DND-41 (cell line): ENCODE data around the gene TNMD.
"Not testable (repeated sequence)": the region's sequence is repeated elsewhere in the genome, so short reads cannot be mapped to it uniquely, and the experiment has no call there.

Experiments
- ATAC-seq: fragments of 200-7000 bp; cut with Tn5 transposase; 3 replicates; pipeline ENCODE4 v1.9.1; 2021; ENCODE audit warnings: low read depth; ENCODE audit not compliant: insufficient read depth
- DNase-seq: peaks from one replicate; pipeline ENCODE4 v3.0.0-alpha.2; 2020
- H2AFZ ChIP-seq: 2 replicates; pipeline ENCODE4 v1.6.0; 2012; ENCODE audit warnings: low read depth, low read length
- H3K27ac ChIP-seq: 2 replicates; pipeline ENCODE4 v1.5.1; 2012; ENCODE audit warnings: low read length, inconsistent platforms
- H3K27me3 ChIP-seq: fragments of 200-600 bp; sonication (generic); 2 replicates; pipeline ENCODE4 v1.6.0; 2012; ENCODE audit warnings: low read length, mild to moderate bottlenecking, inconsistent platforms; ENCODE audit not compliant: insufficient read depth, poor library complexity
- H3K36me3 ChIP-seq: 2 replicates; pipeline ENCODE4 v1.5.1; 2012; ENCODE audit warnings: low read length, inconsistent platforms; ENCODE audit not compliant: insufficient read depth
- H3K4me1 ChIP-seq: 2 replicates; pipeline ENCODE4 v1.5.1; 2012; ENCODE audit warnings: mild to moderate bottlenecking, low read length; ENCODE audit not compliant: insufficient read depth
- H3K4me2 ChIP-seq: 2 replicates; pipeline ENCODE4 v1.6.0; 2012; ENCODE audit warnings: mild to moderate bottlenecking, moderate library complexity, low read length, inconsistent platforms; ENCODE audit not compliant: insufficient read depth
- H3K4me3 ChIP-seq, 2 experiments: fragments of 200-600 bp in 1 of 2; shearing (Covaris generic) in 1 of 2; 2 replicates each; pipeline ENCODE4 v1.5.1; 2012 to 2016; ENCODE audit warnings: inconsistent platforms in 2 of 2, low read length in 2 of 2, mild to moderate bottlenecking in 2 of 2, low read depth in 1 of 2, moderate library complexity in 1 of 2
- H3K79me2 ChIP-seq: 2 replicates; pipeline ENCODE4 v1.6.0; 2012; ENCODE audit warnings: low read length, inconsistent platforms; ENCODE audit not compliant: insufficient read depth
- H3K9ac ChIP-seq: 2 replicates; pipeline ENCODE4 v1.6.0; 2012; ENCODE audit warnings: low read depth, mild to moderate bottlenecking, inconsistent platforms, low read length, moderate library complexity
- H3K9me3 ChIP-seq: 2 replicates; pipeline ENCODE4 v1.5.1; 2012; ENCODE audit warnings: low read length, moderate library complexity, mild to moderate bottlenecking, inconsistent platforms; ENCODE audit not compliant: insufficient read depth, severe bottlenecking
- H4K20me1 ChIP-seq: 2 replicates; pipeline ENCODE4 v1.6.0; 2012; ENCODE audit warnings: low read length; ENCODE audit not compliant: insufficient read depth
- EZH2 ChIP-seq: IDR thresholded peaks from 3 replicates; pipeline ENCODE4 v1.6.1; 2012; ENCODE audit warnings: borderline replicate concordance, low read depth, mild to moderate bottlenecking, moderate library complexity, low read length, inconsistent platforms; ENCODE audit not compliant: severe bottlenecking
- TF ChIP-seq, protein P1 (sequence below): IDR thresholded peaks from 2 replicates; pipeline ENCODE4 v1.5.1; 2012; ENCODE audit warnings: borderline replicate concordance, low read length, moderate library complexity, mild to moderate bottlenecking; ENCODE audit not compliant: poor library complexity, severe bottlenecking; ENCODE audit errors: extremely low read depth

Gene TNMD

GRCh38 chrX:100584611-100585010, at the start of gene TNMD:
Gene TNMD, plus strand, starts transcription at chrX:100584936. Its CDS starts 83 bp downstream, at chrX:100585019.
- ATAC-seq, result no peak
- TF ChIP-seq EZH2, result no peak
- TF ChIP-seq, protein P1, sequence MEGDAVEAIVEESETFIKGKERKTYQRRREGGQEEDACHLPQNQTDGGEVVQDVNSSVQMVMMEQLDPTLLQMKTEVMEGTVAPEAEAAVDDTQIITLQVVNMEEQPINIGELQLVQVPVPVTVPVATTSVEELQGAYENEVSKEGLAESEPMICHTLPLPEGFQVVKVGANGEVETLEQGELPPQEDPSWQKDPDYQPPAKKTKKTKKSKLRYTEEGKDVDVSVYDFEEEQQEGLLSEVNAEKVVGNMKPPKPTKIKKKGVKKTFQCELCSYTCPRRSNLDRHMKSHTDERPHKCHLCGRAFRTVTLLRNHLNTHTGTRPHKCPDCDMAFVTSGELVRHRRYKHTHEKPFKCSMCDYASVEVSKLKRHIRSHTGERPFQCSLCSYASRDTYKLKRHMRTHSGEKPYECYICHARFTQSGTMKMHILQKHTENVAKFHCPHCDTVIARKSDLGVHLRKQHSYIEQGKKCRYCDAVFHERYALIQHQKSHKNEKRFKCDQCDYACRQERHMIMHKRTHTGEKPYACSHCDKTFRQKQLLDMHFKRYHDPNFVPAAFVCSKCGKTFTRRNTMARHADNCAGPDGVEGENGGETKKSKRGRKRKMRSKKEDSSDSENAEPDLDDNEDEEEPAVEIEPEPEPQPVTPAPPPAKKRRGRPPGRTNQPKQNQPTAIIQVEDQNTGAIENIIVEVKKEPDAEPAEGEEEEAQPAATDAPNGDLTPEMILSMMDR, result no peak
- no peak for DNase-seq

DNA sequence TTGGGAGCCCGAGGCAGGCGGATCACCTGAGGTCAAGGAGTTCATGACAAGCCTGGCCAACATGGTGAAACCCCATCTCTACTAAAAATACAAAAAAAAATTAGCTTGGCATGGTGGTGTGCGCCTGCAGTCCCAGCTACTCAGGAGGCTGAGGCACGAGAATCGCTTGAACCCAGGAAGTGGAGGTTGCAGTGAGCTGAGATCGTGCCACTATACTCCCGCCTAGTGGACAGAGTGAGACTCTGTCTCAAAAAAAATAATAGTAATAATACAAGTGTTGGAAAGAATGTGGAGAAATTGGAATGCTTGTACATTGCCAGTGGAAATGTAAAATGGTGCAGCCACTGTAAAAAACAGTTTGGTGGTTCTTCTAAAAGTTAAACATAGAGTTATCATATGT, 19.2 kb upstream of the TNMD start:
- not testable (repeated sequence) for H2AFZ ChIP-seq, DNase-seq, H3K79me2 ChIP-seq, H3K4me1 ChIP-seq, ATAC-seq, H3K27me3 ChIP-seq, H3K4me3 ChIP-seq, H3K36me3 ChIP-seq, H3K9ac ChIP-seq, H3K9me3 ChIP-seq, H3K27ac ChIP-seq, H3K4me2 ChIP-seq, H4K20me1 ChIP-seq

More at GRCh38 chrX:100584611-100585010, at the start of gene TNMD:
- H3K27me3 ChIP-seq, result no peaks in the 10 kb centered on the region
- no peak within 1 kb of the TSS for H3K27ac ChIP-seq
- H3K9me3 ChIP-seq, result no peaks in the 10 kb centered on the region
- H2AFZ ChIP-seq, result no peak within 1 kb of the TSS
- H4K20me1 ChIP-seq, result no peaks in the 10 kb centered on the region
- no peaks in the 10 kb centered on the region for H3K79me2 ChIP-seq
- no peak within 1 kb of the TSS for H3K4me2 ChIP-seq
- H3K9ac ChIP-seq, result no peak within 1 kb of the TSS
- H3K4me1 ChIP-seq, result no peaks in the 10 kb centered on the region
- no peak within 1 kb of the TSS for H3K4me3 ChIP-seq
- H3K36me3 ChIP-seq, result no peaks in the 10 kb centered on the region

DNA sequence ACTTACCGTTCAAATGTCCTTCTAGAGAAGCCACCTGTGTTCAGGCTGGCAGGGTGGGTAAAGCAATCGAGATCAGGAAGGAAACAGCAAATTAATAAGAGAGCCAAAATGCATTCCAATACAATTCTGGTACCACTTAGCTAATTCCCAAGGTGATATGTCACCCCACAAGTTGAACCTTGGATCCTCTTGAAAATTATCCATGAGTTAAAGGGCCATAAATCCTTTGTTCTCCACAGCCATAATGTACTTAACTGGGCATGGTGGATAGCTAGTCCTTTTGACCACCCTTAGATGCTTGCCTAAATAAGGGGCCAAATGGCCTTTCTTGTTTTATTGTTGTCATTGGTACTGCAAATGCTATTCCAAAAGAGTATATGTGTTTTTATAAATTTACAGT, 2.0 kb downstream of the TNMD start:
- no peak for TF ChIP-seq EZH2
- no peak for DNase-seq
- Histone ChIP-seq H2AFZ (no peak overlapping the region), H3K4me3 (no peak overlapping the region), H3K4me1 (no peaks in the 10 kb centered on the region), H3K9me3 (no peaks in the 10 kb centered on the region), H3K27me3 (no peaks in the 10 kb centered on the region), H3K4me2 (no peak overlapping the region), H3K36me3 (no peaks in the 10 kb centered on the region), H4K20me1 (no peaks in the 10 kb centered on the region), H3K27ac (no peak overlapping the region), H3K9ac (no peak overlapping the region), H3K79me2 (no peaks in the 10 kb centered on the region)
- ATAC-seq, result no peak

GRCh38 chrX:100587861-100588260, 3.1 kb downstream of the TNMD start:
- Histone ChIP-seq H3K4me2 (no peak overlapping the region), H3K9me3 (no peaks in the 10 kb centered on the region), H4K20me1 (no peaks in the 10 kb centered on the region), H3K4me1 (no peaks in the 10 kb centered on the region), H2AFZ (no peak overlapping the region), H3K79me2 (no peaks in the 10 kb centered on the region), H3K36me3 (no peaks in the 10 kb centered on the region), H3K4me3 (no peak overlapping the region), H3K27ac (no peak overlapping the region), H3K9ac (no peak overlapping the region), H3K27me3 (no peaks in the 10 kb centered on the region)
- ATAC-seq (no peak), DNase-seq (no peak)
- TF ChIP-seq EZH2, result no peak
- TF ChIP-seq, protein P1, result no peak
